K562 (cell line): Measurements from ENCODE around the gene OVCA2. TPM values are rescaled to one million over a fixed set of nuclear protein-coding genes. Genes with fewer than 3 reads are reported as not detected.

Experiments used
- COPS2 ChIP-seq: fragments of 450-650 bp; conservative IDR thresholded peaks from 2 replicates; pipeline ENCODE4 v1.6.1; 2016; ENCODE audit warnings: mild to moderate bottlenecking, moderate library complexity
- FOS ChIP-seq: IDR thresholded peaks from 3 replicates; pipeline ENCODE4 v1.6.1; 2011; ENCODE audit not compliant: insufficient read length; ENCODE audit errors: extremely low read depth
- HCFC1 ChIP-seq: IDR thresholded peaks from 2 replicates; pipeline ENCODE4 v1.6.1; 2012; ENCODE audit warnings: low read depth, low read length, improper control_type of control experiment
- HDAC2 ChIP-seq: fragments of 450-650 bp; IDR thresholded peaks from 2 replicates; pipeline ENCODE4 v1.6.1; 2016; ENCODE audit warnings: mild to moderate bottlenecking
- HMGN3 ChIP-seq: IDR thresholded peaks from 2 replicates; pipeline ENCODE4 v1.6.1; 2011; ENCODE audit warnings: borderline replicate concordance, low read depth, mild to moderate bottlenecking, mixed read lengths, low read length; ENCODE audit not compliant: insufficient read length; ENCODE audit errors: extremely low read depth
- MAFK ChIP-seq: IDR thresholded peaks from 2 replicates; pipeline ENCODE4 v1.6.1; 2011; ENCODE audit warnings: low read length, improper control_type of control experiment
- NCOA4 ChIP-seq: fragments of 450-650 bp; IDR thresholded peaks from 2 replicates; pipeline ENCODE4 v1.6.1; 2018; ENCODE audit warnings: mild to moderate bottlenecking; ENCODE audit not compliant: partially characterized antibody
- NONO ChIP-seq, 2 experiments: fragments of 200-400 bp in 1 of 2; fragments of 450-650 bp in 1 of 2; formaldehyde crosslinking in 1 of 2; IDR thresholded peaks; 2 replicates each; pipeline ENCODE4 v1.6.1; 2017; ENCODE audit warnings: low read depth in 2 of 2, mild to moderate bottlenecking in 2 of 2, moderate library complexity in 2 of 2, low read length in 1 of 2
- POLR2G ChIP-seq: fragments of 200-400 bp; formaldehyde crosslinking; IDR thresholded peaks from 2 replicates; pipeline ENCODE4 v1.6.1; 2017; ENCODE audit warnings: low read depth, mild to moderate bottlenecking, antibody characterized with exemption, low read length, moderate library complexity
- RBBP5 ChIP-seq: fragments of 200-600 bp; sonication (generic); IDR thresholded peaks from 2 replicates; pipeline ENCODE4 v1.6.1; 2012; ENCODE audit warnings: borderline replicate concordance, mild to moderate bottlenecking, low read length, control low read depth, inconsistent platforms; ENCODE audit not compliant: insufficient read depth, poor library complexity, severe bottlenecking
- SOX6 ChIP-seq: fragments of 450-650 bp; IDR thresholded peaks from 2 replicates; pipeline ENCODE4 v1.6.1; 2014; ENCODE audit warnings: mild to moderate bottlenecking
- TBP ChIP-seq: optimal IDR thresholded peaks from 2 replicates; pipeline ENCODE3; 2011; ENCODE audit warnings: low read depth, low read length, improper control_type of control experiment
- TFAM ChIP-seq: fragments of 250-450 bp; sonication (Bioruptor Pico); conservative IDR thresholded peaks from 2 replicates; pipeline ENCODE4 v1.5.0; 2021; ENCODE audit warnings: mild to moderate bottlenecking, moderate library complexity
- YBX1 ChIP-seq: fragments of 450-650 bp; IDR thresholded peaks from 2 replicates; pipeline ENCODE4 v1.7.1; 2016; ENCODE audit warnings: mild to moderate bottlenecking
- ZBTB7A ChIP-seq: IDR thresholded peaks from 2 replicates; pipeline ENCODE4 v1.6.1; 2011; ENCODE audit warnings: low read depth, mild to moderate bottlenecking, low read length, moderate library complexity, borderline replicate concordance; ENCODE audit not compliant: control insufficient read depth
- ZKSCAN8 ChIP-seq: fragments of 200-800 bp; sonication (Bioruptor generic); IDR thresholded peaks from 2 replicates; pipeline ENCODE4 v1.6.1; 2016; ENCODE audit warnings: missing genetic modification characterization, missing compliant biosample characterization
- ZNF253 ChIP-seq: fragments of 250-450 bp; sonication (Bioruptor Pico); conservative IDR thresholded peaks from 2 replicates; pipeline ENCODE4 v1.6.1; 2021; ENCODE audit warnings: mild to moderate bottlenecking
- ZNF41 ChIP-seq: fragments of 250-450 bp; sonication (Bioruptor Pico); conservative IDR thresholded peaks from 2 replicates; pipeline ENCODE4 v1.4.0; 2020; ENCODE audit warnings: mild to moderate bottlenecking
- polyA plus RNA-seq, 8 experiments: library from polyadenylated mRNA; depleted of rRNA in 4 of 8; stranded (reverse) in 5 of 8; unstranded in 3 of 8; fragments of >200 nt; fragmentation: Nextera tagmentation in 2 of 8; fragmentation: Illumina TruSeq in 1 of 8; extraction: Ambion mirVana in 2 of 8; extraction: Trizol in 1 of 8; gene quantifications; 2 replicates each; pipeline versions ENCODE4 v1.2.1 to v1.2.3, GENCODE V29; 2011 to 2014; ENCODE audit warnings: inconsistent platforms in 1 of 8, missing spikeins in 1 of 8
- total RNA-seq, 7 experiments: library from RNA; depleted of rRNA in 6 of 7; stranded (reverse); fragments of >200 nt in 6 of 7; fragmentation: Illumina TruSeq in 2 of 7; extraction: Trizol in 2 of 7; gene quantifications; 2 replicates each; pipeline versions ENCODE4 v1.2.1 to v1.2.3, GENCODE V29; 2011 to 2021; ENCODE audit warnings: low replicate concordance in 1 of 7
- TF ChIP-seq, protein P1 (sequence below): sonication (generic); formaldehyde crosslinking; IDR thresholded peaks from 2 replicates; pipeline ENCODE4 v1.8.0; 2022; ENCODE audit warnings: mild to moderate bottlenecking, missing genetic modification reagents
- TF ChIP-seq, protein P2 (sequence below): sonication (generic); formaldehyde crosslinking; IDR thresholded peaks from 2 replicates; pipeline ENCODE4 v1.8.1; 2023; ENCODE audit warnings: mild to moderate bottlenecking, missing genetic modification reagents
- TF ChIP-seq, protein P3 (sequence below): sonication (generic); formaldehyde crosslinking; IDR thresholded peaks from 2 replicates; pipeline ENCODE4 v1.8.0; 2022; ENCODE audit warnings: mild to moderate bottlenecking, missing genetic modification reagents
- TF ChIP-seq, protein P4 (sequence below): fragments of 250-450 bp; sonication (Bioruptor Pico); IDR thresholded peaks from 2 replicates; pipeline ENCODE4 v1.4.0; 2020; ENCODE audit warnings: mild to moderate bottlenecking

Gene OVCA2
- total and polyA plus RNA-seq, 9 of the 15 experiments (the other 6 are each of a cell fraction or from before 2014, with no cell fraction given), result 3.0 to 23.7 (median 14.1) TPM

DNA sequence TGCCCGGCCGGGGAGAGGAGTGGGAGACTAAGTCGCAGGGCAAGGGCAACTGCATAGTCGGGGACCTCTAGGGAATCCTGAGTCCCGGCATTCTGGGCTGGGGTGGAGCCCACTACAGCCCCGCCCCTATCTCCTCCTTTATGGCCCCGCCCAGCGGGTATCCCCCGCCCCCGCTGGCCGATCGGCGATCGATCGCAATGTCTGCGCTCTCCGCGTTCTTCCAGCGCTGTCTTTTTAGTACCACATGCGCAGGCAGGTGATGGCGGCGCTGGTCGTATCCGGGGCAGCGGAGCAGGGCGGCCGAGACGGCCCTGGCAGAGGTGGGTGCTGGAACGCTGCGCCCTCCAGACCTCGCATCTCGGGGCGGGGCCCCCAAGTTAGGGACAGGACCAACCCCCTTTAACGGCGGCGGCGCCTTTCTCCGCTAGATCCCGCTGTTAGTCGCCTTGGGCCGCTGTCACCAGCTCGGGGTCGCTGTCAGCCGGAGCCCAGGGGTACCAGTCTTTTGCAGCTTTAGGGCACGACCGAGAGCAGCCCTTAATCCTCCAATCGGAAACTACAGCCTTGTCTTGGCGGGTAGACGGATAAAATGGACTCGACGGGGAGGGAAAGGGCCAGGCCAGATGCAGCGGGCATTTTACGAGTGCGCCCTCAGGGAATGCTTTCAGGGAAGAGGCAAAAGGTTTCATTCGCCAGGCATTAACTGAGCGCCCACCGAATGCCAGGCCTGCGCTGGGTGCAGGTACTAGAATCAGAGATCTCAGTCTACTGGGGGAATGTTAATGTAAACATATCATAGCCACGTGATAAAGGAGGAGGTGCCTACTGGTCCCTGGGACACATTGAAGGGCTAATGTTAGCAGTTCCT, 11.7 kb upstream of the OVCA2 start, which contains the start of gene DPH1 (continued):
- TF ChIP-seq, protein P1, sequence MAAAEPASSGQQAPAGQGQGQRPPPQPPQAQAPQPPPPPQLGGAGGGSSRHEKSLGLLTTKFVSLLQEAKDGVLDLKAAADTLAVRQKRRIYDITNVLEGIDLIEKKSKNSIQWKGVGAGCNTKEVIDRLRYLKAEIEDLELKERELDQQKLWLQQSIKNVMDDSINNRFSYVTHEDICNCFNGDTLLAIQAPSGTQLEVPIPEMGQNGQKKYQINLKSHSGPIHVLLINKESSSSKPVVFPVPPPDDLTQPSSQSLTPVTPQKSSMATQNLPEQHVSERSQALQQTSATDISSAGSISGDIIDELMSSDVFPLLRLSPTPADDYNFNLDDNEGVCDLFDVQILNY (CRISPR knock-in tag), result no peak
- TF ChIP-seq, protein P2, sequence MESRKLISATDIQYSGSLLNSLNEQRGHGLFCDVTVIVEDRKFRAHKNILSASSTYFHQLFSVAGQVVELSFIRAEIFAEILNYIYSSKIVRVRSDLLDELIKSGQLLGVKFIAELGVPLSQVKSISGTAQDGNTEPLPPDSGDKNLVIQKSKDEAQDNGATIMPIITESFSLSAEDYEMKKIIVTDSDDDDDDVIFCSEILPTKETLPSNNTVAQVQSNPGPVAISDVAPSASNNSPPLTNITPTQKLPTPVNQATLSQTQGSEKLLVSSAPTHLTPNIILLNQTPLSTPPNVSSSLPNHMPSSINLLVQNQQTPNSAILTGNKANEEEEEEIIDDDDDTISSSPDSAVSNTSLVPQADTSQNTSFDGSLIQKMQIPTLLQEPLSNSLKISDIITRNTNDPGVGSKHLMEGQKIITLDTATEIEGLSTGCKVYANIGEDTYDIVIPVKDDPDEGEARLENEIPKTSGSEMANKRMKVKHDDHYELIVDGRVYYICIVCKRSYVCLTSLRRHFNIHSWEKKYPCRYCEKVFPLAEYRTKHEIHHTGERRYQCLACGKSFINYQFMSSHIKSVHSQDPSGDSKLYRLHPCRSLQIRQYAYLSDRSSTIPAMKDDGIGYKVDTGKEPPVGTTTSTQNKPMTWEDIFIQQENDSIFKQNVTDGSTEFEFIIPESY, result no peak
- TF ChIP-seq TBP (peak; percentile 70), SOX6 (no peak), ZNF253 (no peak), NONO (IDR thresholded peaks at IDR 0.05; ENCODE audit: low read depth in 2 of 2, low read length in 1 of 2) (no peak), HCFC1 (peak; percentile 85), FOS (no peak), MAFK (no peak), TFAM (CRISPR knock-in tag) (no peak), HMGN3 (peak; percentile 48), POLR2G (peak; percentile 92), YBX1 (no peak), COPS2 (no peak), ZKSCAN8 (CRISPR knock-in tag) (no peak), RBBP5 (peak; percentile 74), ZBTB7A (no peak), ZNF41 (no peak), NCOA4 (peak; percentile 95), HDAC2 (peak; percentile 81)
- TF ChIP-seq, protein P3, sequence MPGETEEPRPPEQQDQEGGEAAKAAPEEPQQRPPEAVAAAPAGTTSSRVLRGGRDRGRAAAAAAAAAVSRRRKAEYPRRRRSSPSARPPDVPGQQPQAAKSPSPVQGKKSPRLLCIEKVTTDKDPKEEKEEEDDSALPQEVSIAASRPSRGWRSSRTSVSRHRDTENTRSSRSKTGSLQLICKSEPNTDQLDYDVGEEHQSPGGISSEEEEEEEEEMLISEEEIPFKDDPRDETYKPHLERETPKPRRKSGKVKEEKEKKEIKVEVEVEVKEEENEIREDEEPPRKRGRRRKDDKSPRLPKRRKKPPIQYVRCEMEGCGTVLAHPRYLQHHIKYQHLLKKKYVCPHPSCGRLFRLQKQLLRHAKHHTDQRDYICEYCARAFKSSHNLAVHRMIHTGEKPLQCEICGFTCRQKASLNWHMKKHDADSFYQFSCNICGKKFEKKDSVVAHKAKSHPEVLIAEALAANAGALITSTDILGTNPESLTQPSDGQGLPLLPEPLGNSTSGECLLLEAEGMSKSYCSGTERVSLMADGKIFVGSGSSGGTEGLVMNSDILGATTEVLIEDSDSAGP (CRISPR knock-in tag), result no peak
- TF ChIP-seq, protein P4, sequence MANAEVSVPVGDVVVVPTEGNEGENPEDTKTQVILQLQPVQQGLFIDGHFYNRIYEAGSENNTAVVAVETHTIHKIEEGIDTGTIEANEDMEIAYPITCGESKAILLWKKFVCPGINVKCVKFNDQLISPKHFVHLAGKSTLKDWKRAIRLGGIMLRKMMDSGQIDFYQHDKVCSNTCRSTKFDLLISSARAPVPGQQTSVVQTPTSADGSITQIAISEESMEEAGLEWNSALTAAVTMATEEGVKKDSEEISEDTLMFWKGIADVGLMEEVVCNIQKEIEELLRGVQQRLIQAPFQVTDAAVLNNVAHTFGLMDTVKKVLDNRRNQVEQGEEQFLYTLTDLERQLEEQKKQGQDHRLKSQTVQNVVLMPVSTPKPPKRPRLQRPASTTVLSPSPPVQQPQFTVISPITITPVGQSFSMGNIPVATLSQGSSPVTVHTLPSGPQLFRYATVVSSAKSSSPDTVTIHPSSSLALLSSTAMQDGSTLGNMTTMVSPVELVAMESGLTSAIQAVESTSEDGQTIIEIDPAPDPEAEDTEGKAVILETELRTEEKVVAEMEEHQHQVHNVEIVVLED (CRISPR knock-in tag), result peak; percentile 82
